WTC11 (cell line): Measurements from ENCODE around the gene AQP3. TPM values are rescaled to one million over a fixed set of nuclear protein-coding genes. Genes with fewer than 3 reads are reported as not detected.
"Not testable (repeated sequence)": the region's sequence is repeated elsewhere in the genome, so short reads cannot be mapped to it uniquely, and the experiment has no call there.

ENCODE experiments used
- ATAC-seq: fragments of 200-7000 bp; cut with Tn5 transposase; 2 replicates; pipeline ENCODE4 v1.10.0; 2021; ENCODE audit warnings: mild to moderate bottlenecking, moderate library complexity
- CTCF ChIA-PET: fragments of 300-600 bp; sonication (Branson Sonifier 250); formaldehyde crosslinking; loops from one replicate; lab custom pipeline; 2021; ENCODE audit warnings: antibody characterized with exemption; lab: Charles Lee
- POLR2A ChIA-PET: fragments of 350-600 bp; sonication (Branson Sonifier 250); formaldehyde crosslinking; loops from one replicate; lab custom pipeline; 2021; ENCODE audit warnings: antibody characterized with exemption; lab: Charles Lee
- DNase-seq: peaks from one replicate; pipeline ENCODE4 v3.0.0; 2021; ENCODE audit warnings: low spot score
- H3K27ac Mint-ChIP-seq: 2 replicates; pipeline ENCODE4 v1.8.0; 2021; ENCODE audit warnings: mixed read lengths
- H3K27me3 Mint-ChIP-seq: 2 replicates; pipeline ENCODE4 v1.8.0; 2021; ENCODE audit warnings: low read depth, mild to moderate bottlenecking, moderate library complexity, mixed read lengths
- H3K36me3 Mint-ChIP-seq: 2 replicates; pipeline ENCODE4 v1.8.0; 2021; ENCODE audit warnings: mixed read lengths
- H3K4me1 Mint-ChIP-seq: 2 replicates; pipeline ENCODE4 v1.8.0; 2022; ENCODE audit warnings: mixed read lengths
- H3K4me3 Mint-ChIP-seq: 2 replicates; pipeline ENCODE4 v1.8.0; 2021; ENCODE audit warnings: mild to moderate bottlenecking, moderate library complexity, mixed read lengths
- H3K9me3 Mint-ChIP-seq: 2 replicates; pipeline ENCODE4 v1.8.0; 2021; ENCODE audit warnings: mixed read lengths
- AR ChIP-seq: fragments of 250-450 bp; sonication (Bioruptor Pico); IDR thresholded peaks from 2 replicates; pipeline ENCODE4 v1.9.0; 2021; ENCODE audit warnings: mild to moderate bottlenecking
- ESRRA ChIP-seq: sonication (generic); formaldehyde crosslinking; IDR thresholded peaks from 2 replicates; pipeline ENCODE4 v1.8.1; 2022; ENCODE audit warnings: mild to moderate bottlenecking, missing genetic modification reagents, borderline replicate concordance
- FOXP1 ChIP-seq: sonication (generic); formaldehyde crosslinking; IDR thresholded peaks from 2 replicates; pipeline ENCODE4 v1.8.0; 2022; ENCODE audit warnings: missing genetic modification reagents, mild to moderate bottlenecking, moderate library complexity, borderline replicate concordance
- KAT7 ChIP-seq: sonication (generic); formaldehyde crosslinking; IDR thresholded peaks from 2 replicates; pipeline ENCODE4 v1.8.1; 2023; ENCODE audit warnings: missing genetic modification reagents, mild to moderate bottlenecking, borderline replicate concordance
- MLX ChIP-seq: sonication (generic); formaldehyde crosslinking; IDR thresholded peaks from 2 replicates; pipeline ENCODE4 v1.8.1; 2023; ENCODE audit warnings: mild to moderate bottlenecking, missing genetic modification reagents, moderate library complexity
- MXD4 ChIP-seq: fragments of 250-450 bp; sonication (Bioruptor Pico); IDR thresholded peaks from 2 replicates; pipeline ENCODE4 v1.8.0; 2021; ENCODE audit warnings: mild to moderate bottlenecking, moderate library complexity, borderline replicate concordance
- NFE2L1 ChIP-seq: sonication (generic); formaldehyde crosslinking; IDR thresholded peaks from 2 replicates; pipeline ENCODE4 v1.8.1; 2023; ENCODE audit warnings: missing genetic modification reagents
- NFYB ChIP-seq: sonication (generic); formaldehyde crosslinking; conservative IDR thresholded peaks from 2 replicates; pipeline ENCODE4 v1.8.0; 2022; ENCODE audit warnings: low read depth, missing genetic modification reagents
- PREB ChIP-seq: sonication (generic); formaldehyde crosslinking; IDR thresholded peaks from 2 replicates; pipeline ENCODE4 v1.8.1; 2022; ENCODE audit warnings: mild to moderate bottlenecking, missing genetic modification reagents, moderate library complexity, borderline replicate concordance
- RORB ChIP-seq: fragments of 250-450 bp; sonication (Bioruptor Pico); IDR thresholded peaks from 2 replicates; pipeline ENCODE4 v1.9.0; 2021; ENCODE audit warnings: mild to moderate bottlenecking
- SOX15 ChIP-seq: fragments of 250-450 bp; sonication (Bioruptor Pico); IDR thresholded peaks from 2 replicates; pipeline ENCODE4 v1.9.0; 2021; ENCODE audit warnings: mild to moderate bottlenecking
- TCF7 ChIP-seq: sonication (generic); formaldehyde crosslinking; IDR thresholded peaks from 2 replicates; pipeline ENCODE4 v1.8.0; 2022; ENCODE audit warnings: mild to moderate bottlenecking, low read depth, missing genetic modification reagents, moderate library complexity
- USF1 ChIP-seq: sonication (generic); formaldehyde crosslinking; IDR thresholded peaks from 2 replicates; pipeline ENCODE4 v1.8.0; 2022; ENCODE audit warnings: mild to moderate bottlenecking, missing genetic modification reagents
- ZNF317 ChIP-seq: sonication (generic); formaldehyde crosslinking; IDR thresholded peaks from 2 replicates; pipeline ENCODE4 v1.8.1; 2023; ENCODE audit warnings: low read depth, mild to moderate bottlenecking, moderate library complexity, missing genetic modification reagents, borderline replicate concordance
- microRNA-seq: library from miRNA; unstranded; fragments of <30 nt; microRNA quantifications from one replicate; pipeline ENCODE4 v1.2.0, GENCODE V29; 2022; ENCODE audit warnings: borderline number of aligned reads
- total RNA-seq: library from RNA; stranded (reverse); gene quantifications from 3 replicates; pipeline ENCODE4 v1.2.3, GENCODE V29; 2021
- TF ChIP-seq, protein P1 (sequence below): sonication (generic); formaldehyde crosslinking; conservative IDR thresholded peaks from 2 replicates; pipeline ENCODE4 v1.8.1; 2022; ENCODE audit warnings: mild to moderate bottlenecking, missing genetic modification reagents

The AQP3 gene
- total RNA-seq, 1 experiment from 2014 or later = 3.0 TPM

DNA sequence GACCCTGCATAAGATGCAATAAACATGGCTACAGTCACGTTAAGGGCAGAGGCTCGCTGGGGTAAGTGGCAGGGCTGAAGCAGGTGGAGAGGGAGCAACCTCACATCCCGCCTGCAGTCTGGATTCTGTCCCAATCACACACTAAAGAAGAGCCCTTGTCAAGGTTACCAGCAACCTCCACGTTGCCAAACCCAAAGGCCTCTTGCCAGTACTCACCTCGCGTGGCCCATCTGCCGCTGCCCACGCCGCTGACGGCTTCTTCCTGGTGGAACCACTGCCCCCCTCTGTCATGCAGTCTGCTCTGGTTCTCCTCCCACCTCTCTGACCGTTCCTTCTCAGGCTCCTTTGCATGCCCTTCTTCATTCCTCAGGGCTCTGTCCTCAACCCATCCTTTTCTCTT is 53.8 kb downstream of the AQP3 start:
- no peaks in the 10 kb centered on the region for H3K9me3 Mint-ChIP-seq
- peak overlapping the region; percentile 13; the same call in 1 of the 2 replicates for H3K27ac Mint-ChIP-seq
- no peaks in the 10 kb centered on the region for H3K27me3 Mint-ChIP-seq
- CTCF ChIA-PET = interaction anchor here (1.5 to 3.1 kb wide), 3 partner anchors 10 to 22 kb away, joined by 4 to 12 read pairs (median 4); partner anchors contain the start of gene AQP7
- POLR2A ChIA-PET = no interaction called here
- TF ChIP-seq ESRRA (CRISPR knock-in tag) (no peak), KAT7 (CRISPR knock-in tag) (no peak), MXD4 (CRISPR knock-in tag) (no peak), PREB (no peak), NFE2L1 (CRISPR knock-in tag) (no peak), ZNF317 (CRISPR knock-in tag) (no peak), USF1 (no peak), RORB (CRISPR knock-in tag) (no peak), AR (CRISPR knock-in tag) (no peak), NFYB (CRISPR knock-in tag) (no peak), TCF7 (CRISPR knock-in tag) (no peak), MLX (CRISPR knock-in tag) (no peak), SOX15 (CRISPR knock-in tag) (no peak), FOXP1 (no peak)
- TF ChIP-seq, protein P1, sequence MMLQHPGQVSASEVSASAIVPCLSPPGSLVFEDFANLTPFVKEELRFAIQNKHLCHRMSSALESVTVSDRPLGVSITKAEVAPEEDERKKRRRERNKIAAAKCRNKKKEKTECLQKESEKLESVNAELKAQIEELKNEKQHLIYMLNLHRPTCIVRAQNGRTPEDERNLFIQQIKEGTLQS (CRISPR knock-in tag) = no peak
- peaks cover 17% of the 10 kb centered on the region for H3K4me1 Mint-ChIP-seq
- no peaks in the 10 kb centered on the region for H3K36me3 Mint-ChIP-seq
- H3K4me3 Mint-ChIP-seq = no peak overlapping the region
- no peak for DNase-seq
- no peak for ATAC-seq

- H3K36me3 Mint-ChIP-seq, H3K27ac Mint-ChIP-seq, H3K9me3 Mint-ChIP-seq, ATAC-seq, DNase-seq, POLR2A ChIA-PET, H3K4me3 Mint-ChIP-seq, H3K27me3 Mint-ChIP-seq: not testable (repeated sequence)
- CTCF ChIA-PET = interaction anchor here (0.5 to 3.1 kb wide), 5 partner anchors 11 to 91 kb away, joined by 4 to 17 read pairs (median 8); partner anchors contain the start of gene AQP7
- peaks cover 27% of the 10 kb centered on the region for H3K4me1 Mint-ChIP-seq
Measured at GRCh38 chr9:33392591-33393021, 54.8 kb downstream of the AQP3 start.

Small RNAs within 50 kb of the gene (microRNA-seq; reads per million reads assigned to microRNA genes)
- gene MIR6851 = 2.1 reads per million

Other genes with a start within 250 kb of the AQP3 start
- not detected in 3 replicates for gene SPINK4, start 207.4 kb downstream of the AQP3 start, total RNA-seq
- 44.7 to 52.9 TPM (median 48.2 TPM) in 3 replicates for gene BAG1, start 182.9 kb downstream of the AQP3 start, total RNA-seq
- gene CHMP5, start 182.5 kb downstream of the AQP3 start, total RNA-seq = 46.2 to 50.6 TPM (median 46.9 TPM) in 3 replicates
- 25.4 to 30.9 TPM (median 26.5 TPM) in 3 replicates for gene NFX1, start 157.1 kb downstream of the AQP3 start, total RNA-seq
- 0.09 to 0.23 TPM (median 0.17 TPM) in 3 replicates for gene AQP7, start 45.0 kb downstream of the AQP3 start, total RNA-seq
- gene NOL6, start 26.3 kb upstream of the AQP3 start, total RNA-seq = 38.6 to 48.5 TPM (median 42.2 TPM) in 3 replicates
- 11.0 to 16.4 TPM (median 13.6 TPM) in 3 replicates for gene ANKRD18B, start 76.7 kb upstream of the AQP3 start, total RNA-seq